NOMO-1 treated with DMSO at 0.1 percent for 48 hours (cell line): Measurements from ENCODE around the gene NEDD4.
A peak's percentile ranks its signal among the peaks of the same experiment; 100 is the strongest.
"Not testable (repeated sequence)": the region's sequence is repeated elsewhere in the genome, so short reads cannot be mapped to it uniquely, and the experiment has no call there.

Experiments
- DNase-seq: peaks from one replicate; lab custom pipeline; 2025; ENCODE audit not compliant: unreplicated experiment; lab: John Stamatoyannopoulos, UW

The NEDD4 gene

GRCh38 chr15:56006371-56006770, 13.0 kb upstream of the NEDD4 start:
- DNase-seq, result not testable (repeated sequence)

- DNase-seq, result not testable (repeated sequence)
Observed at GRCh38 chr15:56004281-56004680, 10.9 kb upstream of the NEDD4 start.

DNA sequence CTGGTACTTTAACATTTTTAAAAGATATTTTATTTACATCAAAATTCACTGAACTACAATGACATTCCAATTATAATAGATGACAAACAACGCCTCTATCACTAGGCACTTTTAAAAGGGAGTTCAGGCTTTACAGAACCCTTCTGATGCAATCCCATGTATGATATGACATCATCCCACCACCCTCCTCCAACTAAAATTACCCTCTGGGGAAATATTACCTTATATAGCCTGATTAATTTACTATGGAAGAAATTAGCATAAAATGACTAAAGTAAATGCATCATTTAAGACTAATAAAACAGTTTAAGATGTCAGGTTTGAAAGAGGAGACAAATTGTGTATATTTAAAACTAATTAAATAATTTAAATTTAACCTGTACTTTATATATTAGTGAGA, 10.4 kb upstream of the NEDD4 start:
- DNase-seq, result not testable (repeated sequence)

GRCh38 chr15:56003277-56003676, 9.9 kb upstream of the NEDD4 start:
- DNase-seq, result not testable (repeated sequence)

- DNase-seq, result no peak
Observed at GRCh38 chr15:56001471-56002078, 8.2 kb upstream of the NEDD4 start.

GRCh38 chr15:55999658-56000057, 6.2 kb upstream of the NEDD4 start:
- no peak for DNase-seq

DNA sequence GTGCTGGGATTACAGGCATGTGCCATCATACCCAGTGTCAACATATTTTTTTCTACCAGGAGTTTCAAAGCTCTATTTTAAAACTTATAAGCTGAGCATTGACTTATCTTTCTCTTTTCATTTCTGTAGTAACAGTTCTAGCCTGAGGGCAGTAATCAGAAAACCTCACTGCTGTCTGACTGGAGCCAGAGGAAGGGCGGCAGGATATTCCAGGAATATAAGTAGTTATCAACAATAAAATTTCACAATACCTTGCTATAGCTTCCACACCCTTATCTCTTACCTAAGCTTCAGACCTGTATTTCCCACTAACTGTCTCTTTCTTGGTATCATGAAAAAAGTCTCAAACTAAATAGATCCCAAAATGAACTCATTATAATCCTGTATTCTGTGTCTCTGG, 5.1 kb upstream of the NEDD4 start:
- DNase-seq, result no peak

DNA sequence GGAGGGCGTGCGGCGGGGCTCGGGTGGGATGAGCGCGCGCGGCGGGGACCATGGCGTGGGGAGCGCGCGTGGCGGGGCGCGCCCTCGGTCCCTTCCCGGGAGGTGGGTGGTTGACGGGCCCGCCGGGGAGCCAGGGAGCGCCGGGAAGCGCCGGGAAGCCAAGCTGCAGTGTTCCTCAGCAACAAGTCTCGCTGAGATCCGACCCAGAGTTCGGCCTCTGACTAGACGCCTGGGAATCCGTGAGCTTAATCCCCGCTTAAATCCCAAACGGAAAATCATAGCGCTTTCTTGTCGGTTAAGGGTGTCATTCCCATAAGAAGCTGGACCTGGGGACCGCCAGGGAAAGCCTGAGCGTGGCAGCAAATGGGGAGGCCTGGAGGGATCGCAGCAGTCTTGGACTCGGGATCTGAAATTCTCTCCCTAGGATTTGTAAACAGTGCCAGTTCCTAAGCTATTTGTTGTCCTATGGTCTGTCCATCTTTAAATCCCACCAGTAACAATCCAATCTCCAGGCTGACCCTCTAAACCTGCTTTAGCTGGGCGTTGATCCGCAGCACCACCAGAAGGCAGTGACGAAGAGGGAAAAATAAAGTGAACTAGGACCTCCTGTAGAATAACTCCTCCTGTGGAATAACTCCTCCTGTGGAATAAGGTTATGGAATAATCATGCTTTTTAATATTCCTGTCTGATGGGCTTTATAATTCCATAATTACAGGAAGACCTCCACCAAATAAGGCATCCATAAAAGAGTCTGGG, 570 bp upstream of the NEDD4 start:
- DNase-seq, result no peak

- DNase-seq, result no peak
Observed at GRCh38 chr15:55992769-55993110, 672 bp downstream of the NEDD4 start.

- peak; percentile 28 for DNase-seq
Observed at GRCh38 chr15:55991802-55992768, 1.3 kb downstream of the NEDD4 start.

- no peak for DNase-seq
Observed at GRCh38 chr15:55990998-55991397, 2.4 kb downstream of the NEDD4 start.

DNA sequence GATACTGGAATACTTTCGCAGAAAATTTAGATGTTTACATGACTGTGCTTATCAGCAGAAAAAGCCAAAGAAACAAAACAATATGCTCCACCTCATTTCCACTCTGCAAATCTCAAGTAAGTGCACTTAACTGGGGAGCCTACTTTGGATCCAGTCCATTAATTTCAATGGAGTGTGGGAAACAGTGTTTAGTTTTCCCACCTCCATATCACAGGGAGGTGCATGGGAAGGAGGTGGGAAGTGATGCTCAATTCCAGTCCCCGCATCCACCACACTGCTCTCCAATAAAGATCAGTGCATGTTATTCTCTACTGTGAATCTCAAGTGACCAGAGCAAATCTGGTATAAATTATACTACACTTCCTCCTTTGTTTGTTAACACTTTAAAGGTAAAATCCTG, 2.9 kb downstream of the NEDD4 start:
- DNase-seq, result no peak

- DNase-seq, result no peak
Observed at GRCh38 chr15:55989383-55989782, 4.0 kb downstream of the NEDD4 start.

GRCh38 chr15:55981582-55982249, 11.7 kb downstream of the NEDD4 start:
- DNase-seq, result no peak

DNA sequence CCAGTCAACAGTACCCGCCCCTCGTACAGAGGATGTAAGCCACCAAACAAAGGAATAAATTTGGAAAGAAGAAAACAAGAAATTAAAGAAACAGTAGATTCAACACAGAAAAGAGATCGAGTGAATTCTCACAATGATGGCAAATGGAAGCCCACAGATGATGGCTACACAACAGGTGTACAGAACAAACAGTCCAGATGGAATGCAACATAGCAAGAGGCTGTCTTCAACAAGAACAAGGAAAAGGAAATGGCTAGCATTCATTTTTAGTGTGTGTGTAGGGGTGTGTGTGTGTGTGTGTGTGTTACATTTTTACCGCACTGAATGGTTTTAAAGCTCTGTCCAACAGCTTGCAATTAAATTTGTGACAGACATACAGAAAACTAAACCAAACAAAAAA, 12.9 kb downstream of the NEDD4 start:
- DNase-seq, result no peak

DNA sequence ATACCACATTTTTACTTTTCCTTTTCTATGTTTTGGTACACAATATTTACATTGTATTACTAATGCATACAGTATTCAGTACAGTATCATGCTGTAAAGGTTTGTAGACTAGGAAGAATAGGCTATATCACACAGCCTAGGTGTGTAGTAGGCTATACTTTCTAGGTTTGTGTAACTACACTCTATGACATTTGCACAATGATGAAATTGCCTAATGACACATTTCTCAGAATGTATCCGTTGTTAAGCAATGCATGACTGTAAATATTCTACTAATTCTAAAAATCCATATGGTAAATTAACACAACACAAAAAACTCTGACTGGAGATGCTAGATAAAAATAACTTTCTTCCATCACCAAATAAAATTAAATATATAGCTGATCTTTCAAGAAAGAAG, 16.2 kb downstream of the NEDD4 start:
- no peak for DNase-seq

- no peak for DNase-seq
Observed at GRCh38 chr15:55970286-55970685, 23.1 kb downstream of the NEDD4 start.

GRCh38 chr15:55969582-55969981, 23.8 kb downstream of the NEDD4 start:
- DNase-seq, result no peak

DNA sequence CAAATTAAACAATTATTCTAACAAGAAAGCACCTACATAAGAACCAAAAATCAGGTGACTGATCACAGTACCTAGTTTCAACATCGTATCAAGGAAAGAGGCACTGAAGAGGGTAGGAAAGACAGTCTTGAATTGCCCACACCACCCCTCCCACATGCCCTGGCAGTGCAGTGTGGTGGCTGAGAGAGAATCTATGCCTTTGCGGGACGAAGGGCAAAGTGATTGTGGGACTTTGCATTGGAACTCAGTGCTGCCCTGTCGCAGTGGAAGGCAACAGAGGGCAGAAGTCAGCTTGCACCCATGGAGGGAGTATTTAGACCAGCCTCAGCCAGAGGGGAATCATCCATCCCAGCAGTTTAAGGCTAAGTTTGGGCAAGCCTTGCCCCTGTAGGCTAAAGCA, 24.5 kb downstream of the NEDD4 start:
- no peak for DNase-seq

GRCh38 chr15:55965091-55965490, 28.3 kb downstream of the NEDD4 start:
- no peak for DNase-seq

- no peak for DNase-seq
Observed at GRCh38 chr15:55960946-55961345, 32.5 kb downstream of the NEDD4 start.
